Measurements from ENCODE around the gene ZNF438. TPM values are rescaled to one million over a fixed set of nuclear protein-coding genes. Genes with fewer than 3 reads are reported as not detected.

Gene ZNF438
- total RNA-seq, 2 donors from 2014 or later = 2.6 to 3.0 TPM

DNA sequence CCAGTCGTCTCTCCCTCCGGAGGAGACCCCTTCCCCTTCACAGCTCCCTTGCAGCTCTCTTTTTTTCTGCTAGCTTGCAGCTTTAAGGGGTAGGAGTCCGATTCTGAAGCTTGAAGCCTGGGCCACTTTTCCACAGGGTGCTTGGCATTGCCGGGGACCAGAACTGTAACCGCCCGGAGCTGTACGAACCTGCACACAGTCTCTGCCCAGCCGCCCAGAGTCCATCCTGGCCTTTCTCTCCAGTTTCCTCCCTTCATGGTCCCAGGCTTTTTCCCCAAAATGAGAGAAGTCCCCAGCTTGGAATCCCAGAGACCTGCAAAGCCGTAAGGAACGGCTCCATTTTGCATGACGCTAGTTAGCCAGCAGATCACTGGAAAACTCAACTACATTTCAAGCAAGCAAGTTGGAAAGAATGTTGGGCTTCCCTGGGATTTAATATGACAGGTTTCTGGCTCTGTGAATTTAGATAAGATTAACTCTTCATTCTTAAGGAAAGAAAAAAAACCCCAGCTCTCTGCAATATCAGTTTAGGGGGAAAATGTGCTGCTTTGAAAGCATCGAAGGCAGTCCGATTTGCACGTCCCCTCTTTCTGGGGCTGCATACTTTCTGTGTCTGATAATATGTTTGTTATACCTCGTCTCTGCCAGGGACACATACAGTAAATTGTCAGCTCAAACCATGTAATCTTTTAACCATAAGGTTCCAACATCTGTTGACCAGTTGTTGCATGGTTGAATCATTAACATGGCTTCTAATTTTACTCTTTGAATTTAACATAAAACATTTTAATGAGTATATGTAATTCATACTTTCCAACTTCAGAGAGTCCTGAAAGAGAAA is 212.1 kb downstream of the ZNF438 start:
- H3K4me1 ChIP-seq (ENCODE audit: control insufficient read depth, insufficient read depth, low read length) = peaks cover 14% of the 10 kb centered on the region
- no peaks in the 10 kb centered on the region for H3K9me3 ChIP-seq (ENCODE audit: control insufficient read depth, low read length)
- no peak overlapping the region for H3K9ac ChIP-seq (ENCODE audit: extremely low read depth, low read length, poor library complexity, severe bottlenecking)
- peaks cover 71% of the 10 kb centered on the region for H3K27me3 ChIP-seq (ENCODE audit: control insufficient read depth, insufficient read depth, low read length, poor library complexity, severe bottlenecking)
- no peak overlapping the region for H3K27ac ChIP-seq (ENCODE audit: low read depth, low read length)
- no peak for TF ChIP-seq CTCF (conservative IDR thresholded peaks at IDR 0.05)
- no peaks in the 10 kb centered on the region for H3K36me3 Mint-ChIP-seq (ENCODE audit: low read depth)
- H3K4me1 Mint-ChIP-seq = peaks cover 10% of the 10 kb centered on the region
- no peak overlapping the region for H3K27ac Mint-ChIP-seq
- H3K27me3 Mint-ChIP-seq (ENCODE audit: insufficient read depth) = peaks cover 99% of the 10 kb centered on the region
- H3K9me3 Mint-ChIP-seq = no peaks in the 10 kb centered on the region
- H3K4me3 Mint-ChIP-seq = no peak overlapping the region
- no peaks in the 10 kb centered on the region for H3K36me3 ChIP-seq (ENCODE audit: control insufficient read depth, insufficient read depth, low read length)
- H3K4me3 ChIP-seq (ENCODE audit: low read length) = no peak overlapping the region
- no peak for DNase-seq
- 89 to 90% methylated on average over 14 to 15 of the region's 15 CpGs for WGBS, 2 experiments (ENCODE audit: insufficient coverage in 1 of 2, insufficient read length in 1 of 2)

GRCh38 chr10:30818854-30819253 is 212.8 kb downstream of the ZNF438 start:
- Histone ChIP-seq H3K9ac (ENCODE audit: extremely low read depth, low read length, poor library complexity, severe bottlenecking) (no peak overlapping the region), H3K9me3 (ENCODE audit: control insufficient read depth, low read length) (no peaks in the 10 kb centered on the region), H3K4me1 (ENCODE audit: control insufficient read depth, insufficient read depth, low read length) (peaks cover 14% of the 10 kb centered on the region), H3K27ac (ENCODE audit: low read depth, low read length) (no peak overlapping the region), H3K36me3 (ENCODE audit: control insufficient read depth, insufficient read depth, low read length) (no peaks in the 10 kb centered on the region), H3K4me3 (ENCODE audit: low read length) (no peak overlapping the region), H3K27me3 (ENCODE audit: control insufficient read depth, insufficient read depth, low read length, poor library complexity, severe bottlenecking) (peaks cover 71% of the 10 kb centered on the region)
- Mint-ChIP-seq H3K36me3 (ENCODE audit: low read depth) (no peaks in the 10 kb centered on the region), H3K27ac (no peak overlapping the region), H3K4me1 (peaks cover 10% of the 10 kb centered on the region), H3K9me3 (no peaks in the 10 kb centered on the region), H3K4me3 (no peak overlapping the region), H3K27me3 (ENCODE audit: insufficient read depth) (peaks cover 99% of the 10 kb centered on the region)
- DNase-seq = no peak
- 91 to 92% methylated on average over 17 of the region's 17 CpGs for WGBS, 2 experiments (ENCODE audit: insufficient coverage in 1 of 2, insufficient read length in 1 of 2)
- TF ChIP-seq CTCF (conservative IDR thresholded peaks at IDR 0.05) = no peak

GRCh38 chr10:30818010-30818660 is 213.5 kb downstream of the ZNF438 start:
- Mint-ChIP-seq H3K27ac (no peak overlapping the region), H3K36me3 (ENCODE audit: low read depth) (no peaks in the 10 kb centered on the region), H3K27me3 (ENCODE audit: insufficient read depth) (peaks cover 99% of the 10 kb centered on the region), H3K4me3 (no peak overlapping the region), H3K9me3 (no peaks in the 10 kb centered on the region), H3K4me1 (peaks cover 10% of the 10 kb centered on the region)
- Histone ChIP-seq H3K9me3 (ENCODE audit: control insufficient read depth, low read length) (no peaks in the 10 kb centered on the region), H3K4me1 (ENCODE audit: control insufficient read depth, insufficient read depth, low read length) (peaks cover 14% of the 10 kb centered on the region), H3K9ac (ENCODE audit: extremely low read depth, low read length, poor library complexity, severe bottlenecking) (no peak overlapping the region), H3K36me3 (ENCODE audit: control insufficient read depth, insufficient read depth, low read length) (no peaks in the 10 kb centered on the region), H3K27ac (ENCODE audit: low read depth, low read length) (no peak overlapping the region), H3K4me3 (ENCODE audit: low read length) (no peak overlapping the region), H3K27me3 (ENCODE audit: control insufficient read depth, insufficient read depth, low read length, poor library complexity, severe bottlenecking) (peaks cover 71% of the 10 kb centered on the region)
- TF ChIP-seq CTCF (conservative IDR thresholded peaks at IDR 0.05) = no peak
- DNase-seq = no peak
- 89 to 92% methylated on average over 8 to 12 of the region's 12 CpGs for WGBS, 2 experiments (ENCODE audit: insufficient coverage in 1 of 2, insufficient read length in 1 of 2)
